ENCODE data around the gene FBXL17.
A peak's percentile ranks its signal among the peaks of the same experiment; 100 is the strongest.

The FBXL17 gene

DNA sequence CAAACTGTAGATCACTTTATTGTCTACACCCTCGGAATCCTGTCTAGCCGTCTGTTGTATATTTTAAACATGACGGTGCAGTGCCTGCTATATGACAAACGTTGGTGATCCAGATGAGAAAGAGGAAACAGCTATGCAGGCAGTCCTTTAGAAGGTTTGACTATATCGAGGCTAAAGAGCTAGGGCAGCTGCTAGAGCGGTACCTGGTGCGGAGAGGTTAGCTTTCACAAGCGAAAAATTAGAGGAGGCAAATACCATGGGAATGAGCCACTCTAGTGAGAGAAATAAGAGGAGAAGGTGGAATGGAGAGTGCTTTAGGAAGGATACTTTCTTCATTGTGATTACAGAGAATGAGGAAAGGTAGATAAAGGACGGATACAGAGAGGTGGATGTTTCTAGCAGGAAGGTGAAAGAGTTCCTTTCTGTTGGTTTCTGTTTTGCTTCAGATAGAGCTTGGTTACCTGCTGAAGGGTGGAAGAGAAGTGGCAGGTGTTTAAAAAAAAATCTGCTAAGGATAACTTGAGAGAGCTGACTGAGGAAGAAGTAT, 959 bp upstream of the FBXL17 start:
- H3K4me3 Mint-ChIP-seq = peak overlapping the region; percentile 83
- H3K9me3 Mint-ChIP-seq = no peaks in the 10 kb centered on the region
- H3K27ac Mint-ChIP-seq = peak overlapping the region; percentile 91
- peaks cover 6% of the 10 kb centered on the region for H3K36me3 Mint-ChIP-seq (ENCODE audit: low read depth)
- no peaks in the 10 kb centered on the region for H3K27me3 Mint-ChIP-seq
- peaks cover 38% of the 10 kb centered on the region for H3K4me1 Mint-ChIP-seq (ENCODE audit: low read depth)

GRCh38 chr5:108381350-108381953, 446 bp downstream of the FBXL17 start:
- Mint-ChIP-seq H3K4me3 (peak overlapping the region; percentile 77), H3K27ac (peak overlapping the region; percentile 83), H3K4me1 (ENCODE audit: low read depth) (peaks cover 43% of the 10 kb centered on the region), H3K9me3 (peaks cover 6% of the 10 kb centered on the region), H3K27me3 (no peaks in the 10 kb centered on the region), H3K36me3 (ENCODE audit: low read depth) (peaks cover 13% of the 10 kb centered on the region)

DNA sequence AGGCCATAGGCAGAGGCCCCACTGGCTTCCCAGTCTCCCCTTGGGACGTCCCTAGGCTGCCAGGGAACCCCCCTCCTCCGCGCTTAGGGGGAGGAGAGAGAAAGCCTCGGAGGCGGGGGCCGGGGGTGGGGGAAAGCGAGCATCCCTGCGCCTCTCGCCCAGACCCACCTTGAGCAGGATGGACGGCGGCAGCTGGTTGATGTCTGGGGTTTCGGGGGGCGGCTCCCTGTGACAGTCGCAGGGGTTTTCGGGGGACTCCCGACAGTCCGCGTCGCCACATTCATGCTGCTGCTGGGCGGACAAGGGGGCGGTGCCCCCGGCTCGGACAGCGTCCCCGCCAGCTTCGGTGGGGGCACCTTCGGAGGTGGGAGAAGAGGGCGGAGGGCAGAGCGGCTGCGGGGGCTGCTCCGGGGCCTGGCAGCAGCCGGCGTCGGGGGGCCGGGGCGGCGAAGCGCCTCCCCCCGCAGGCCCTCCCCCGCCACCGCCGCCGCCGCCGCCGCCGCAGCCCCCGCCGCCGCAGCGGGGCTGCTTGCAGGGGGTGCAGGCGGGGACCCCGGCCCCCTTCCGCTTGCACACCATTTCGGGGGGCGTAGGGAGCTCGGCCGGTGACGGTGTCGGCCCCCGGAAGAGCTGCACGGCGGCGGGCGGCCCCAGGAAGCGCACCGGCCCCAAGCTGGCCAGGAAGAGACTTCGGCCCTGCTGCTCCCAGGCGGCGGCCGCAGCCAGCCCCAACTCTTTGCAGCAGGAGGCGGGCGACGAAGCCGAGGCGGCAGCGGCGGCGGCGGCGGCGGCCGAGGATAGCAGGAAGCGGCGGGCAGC, 1.2 kb downstream of the FBXL17 start:
- Mint-ChIP-seq H3K9me3 (peaks cover 6% of the 10 kb centered on the region), H3K36me3 (ENCODE audit: low read depth) (peaks cover 16% of the 10 kb centered on the region), H3K4me3 (peak overlapping the region; percentile 86), H3K4me1 (ENCODE audit: low read depth) (peaks cover 43% of the 10 kb centered on the region), H3K27ac (peak overlapping the region; percentile 91), H3K27me3 (no peaks in the 10 kb centered on the region)

GRCh38 chr5:108379722-108380530, 2.0 kb downstream of the FBXL17 start:
- Mint-ChIP-seq H3K9me3 (peaks cover 10% of the 10 kb centered on the region), H3K27me3 (no peaks in the 10 kb centered on the region), H3K27ac (peak overlapping the region; percentile 63), H3K4me3 (peak overlapping the region; percentile 86), H3K36me3 (ENCODE audit: low read depth) (peaks cover 23% of the 10 kb centered on the region), H3K4me1 (ENCODE audit: low read depth) (peaks cover 40% of the 10 kb centered on the region)

DNA sequence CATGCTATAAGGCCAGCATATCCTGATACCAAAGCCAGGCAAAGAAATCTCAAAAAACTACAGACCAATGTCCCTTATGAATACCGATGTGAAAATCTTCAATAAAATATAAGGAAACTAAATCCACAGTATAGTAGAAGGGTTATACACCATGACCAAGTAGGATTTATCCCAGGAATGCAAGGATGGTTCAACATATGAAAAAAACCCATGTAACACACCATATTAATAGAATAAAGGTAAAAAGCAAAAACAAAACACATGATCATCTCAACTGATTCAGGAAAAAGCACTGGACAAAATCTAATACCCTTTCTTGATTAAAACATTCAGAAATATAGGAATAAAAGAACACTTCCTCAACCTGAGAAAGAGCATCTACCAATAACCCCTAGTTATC, 6.1 kb downstream of the FBXL17 start:
- Mint-ChIP-seq H3K27ac (no peak overlapping the region), H3K4me3 (no peak overlapping the region), H3K4me1 (ENCODE audit: low read depth) (peaks cover 29% of the 10 kb centered on the region), H3K27me3 (no peaks in the 10 kb centered on the region), H3K36me3 (ENCODE audit: low read depth) (peaks cover 50% of the 10 kb centered on the region), H3K9me3 (peaks cover 30% of the 10 kb centered on the region)

DNA sequence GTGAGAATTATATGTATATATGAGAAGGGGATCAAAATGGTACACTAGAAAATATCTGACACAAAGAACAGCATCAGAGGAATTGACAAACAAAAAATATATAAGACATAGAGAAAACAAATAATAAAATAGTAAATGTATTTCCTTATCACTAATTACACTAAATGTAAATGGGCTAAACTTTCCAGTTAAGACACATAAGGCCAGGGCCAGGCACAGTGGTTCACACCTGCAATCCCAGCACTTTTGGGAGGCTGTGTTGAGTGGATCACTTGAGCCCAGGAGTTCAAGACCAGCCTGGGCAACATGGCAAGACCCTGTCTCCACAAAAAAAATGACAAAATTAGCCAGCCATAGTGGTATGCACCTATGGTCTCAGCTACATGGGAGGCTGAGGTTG, 8.5 kb downstream of the FBXL17 start:
- H3K4me3 Mint-ChIP-seq = no peak overlapping the region
- H3K4me1 Mint-ChIP-seq (ENCODE audit: low read depth) = peaks cover 17% of the 10 kb centered on the region
- peaks cover 30% of the 10 kb centered on the region for H3K9me3 Mint-ChIP-seq
- no peaks in the 10 kb centered on the region for H3K27me3 Mint-ChIP-seq
- H3K36me3 Mint-ChIP-seq (ENCODE audit: low read depth) = peaks cover 49% of the 10 kb centered on the region
- H3K27ac Mint-ChIP-seq = no peak overlapping the region

DNA sequence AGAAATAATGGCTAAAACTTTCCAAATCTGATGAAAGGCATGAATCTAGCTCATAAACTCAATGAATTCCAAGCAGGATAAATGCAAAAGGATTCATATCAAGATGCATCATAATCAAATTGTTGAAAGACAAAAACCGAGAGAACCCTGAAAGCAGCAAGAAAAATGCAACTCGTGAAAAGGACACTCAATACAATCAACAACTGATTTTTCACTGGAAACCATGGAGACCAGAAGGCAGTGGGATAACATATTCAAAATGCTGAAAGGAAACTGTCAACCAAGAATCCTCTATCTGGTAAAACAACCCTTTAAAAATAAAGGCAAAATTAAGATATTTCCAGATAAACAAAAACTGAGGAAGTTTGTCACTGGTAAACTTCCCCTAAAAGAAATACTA, 9.5 kb downstream of the FBXL17 start:
- H3K36me3 Mint-ChIP-seq (ENCODE audit: low read depth) = peaks cover 42% of the 10 kb centered on the region
- H3K4me1 Mint-ChIP-seq (ENCODE audit: low read depth) = peaks cover 12% of the 10 kb centered on the region
- no peak overlapping the region for H3K4me3 Mint-ChIP-seq
- no peak overlapping the region for H3K27ac Mint-ChIP-seq
- H3K9me3 Mint-ChIP-seq = peaks cover 29% of the 10 kb centered on the region
- H3K27me3 Mint-ChIP-seq = no peaks in the 10 kb centered on the region

DNA sequence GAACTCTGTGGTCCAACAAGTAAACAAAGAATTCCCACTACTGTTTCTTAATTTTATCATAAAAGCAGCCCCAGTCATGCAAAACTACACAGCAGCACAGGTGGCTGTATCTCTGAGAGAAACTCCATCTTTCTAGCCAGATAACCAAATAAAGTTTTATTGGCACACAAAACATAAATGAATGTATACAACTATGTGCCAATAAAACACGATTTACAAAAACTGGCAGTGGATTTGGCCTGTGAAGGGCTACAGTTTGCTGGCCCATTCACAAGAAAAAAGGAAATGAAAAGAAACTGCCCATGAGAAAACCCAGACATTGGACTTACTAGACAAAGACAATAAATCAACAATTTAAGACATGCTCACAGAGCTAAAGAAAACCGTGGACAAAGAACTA, 10.6 kb downstream of the FBXL17 start:
- Mint-ChIP-seq H3K9me3 (peaks cover 24% of the 10 kb centered on the region), H3K36me3 (ENCODE audit: low read depth) (peaks cover 45% of the 10 kb centered on the region), H3K27me3 (no peaks in the 10 kb centered on the region), H3K27ac (no peak overlapping the region), H3K4me3 (no peak overlapping the region), H3K4me1 (ENCODE audit: low read depth) (peaks cover 9% of the 10 kb centered on the region)

- peaks cover 9% of the 10 kb centered on the region for H3K4me1 Mint-ChIP-seq (ENCODE audit: low read depth)
- no peak overlapping the region for H3K4me3 Mint-ChIP-seq
- H3K27me3 Mint-ChIP-seq = no peaks in the 10 kb centered on the region
- H3K27ac Mint-ChIP-seq = no peak overlapping the region
- H3K9me3 Mint-ChIP-seq = peaks cover 13% of the 10 kb centered on the region
- peaks cover 32% of the 10 kb centered on the region for H3K36me3 Mint-ChIP-seq (ENCODE audit: low read depth)
Measured at GRCh38 chr5:108369167-108369566, 12.7 kb downstream of the FBXL17 start.

GRCh38 chr5:108367679-108368334, 14.1 kb downstream of the FBXL17 start:
- no peaks in the 10 kb centered on the region for H3K27me3 Mint-ChIP-seq
- H3K9me3 Mint-ChIP-seq = peaks cover 7% of the 10 kb centered on the region
- peaks cover 9% of the 10 kb centered on the region for H3K4me1 Mint-ChIP-seq (ENCODE audit: low read depth)
- no peak overlapping the region for H3K4me3 Mint-ChIP-seq
- peaks cover 25% of the 10 kb centered on the region for H3K36me3 Mint-ChIP-seq (ENCODE audit: low read depth)
- no peak overlapping the region for H3K27ac Mint-ChIP-seq

GRCh38 chr5:108366500-108366899, 15.4 kb downstream of the FBXL17 start:
- peaks cover 21% of the 10 kb centered on the region for H3K36me3 Mint-ChIP-seq (ENCODE audit: low read depth)
- peaks cover 6% of the 10 kb centered on the region for H3K4me1 Mint-ChIP-seq (ENCODE audit: low read depth)
- no peaks in the 10 kb centered on the region for H3K27me3 Mint-ChIP-seq
- no peak overlapping the region for H3K27ac Mint-ChIP-seq
- no peaks in the 10 kb centered on the region for H3K9me3 Mint-ChIP-seq
- no peak overlapping the region for H3K4me3 Mint-ChIP-seq

GRCh38 chr5:108361771-108362170, 20.1 kb downstream of the FBXL17 start:
- Mint-ChIP-seq H3K27me3 (no peaks in the 10 kb centered on the region), H3K4me1 (ENCODE audit: low read depth) (peaks cover 6% of the 10 kb centered on the region), H3K36me3 (ENCODE audit: low read depth) (peaks cover 26% of the 10 kb centered on the region), H3K4me3 (no peak overlapping the region), H3K27ac (no peak overlapping the region), H3K9me3 (no peaks in the 10 kb centered on the region)

DNA sequence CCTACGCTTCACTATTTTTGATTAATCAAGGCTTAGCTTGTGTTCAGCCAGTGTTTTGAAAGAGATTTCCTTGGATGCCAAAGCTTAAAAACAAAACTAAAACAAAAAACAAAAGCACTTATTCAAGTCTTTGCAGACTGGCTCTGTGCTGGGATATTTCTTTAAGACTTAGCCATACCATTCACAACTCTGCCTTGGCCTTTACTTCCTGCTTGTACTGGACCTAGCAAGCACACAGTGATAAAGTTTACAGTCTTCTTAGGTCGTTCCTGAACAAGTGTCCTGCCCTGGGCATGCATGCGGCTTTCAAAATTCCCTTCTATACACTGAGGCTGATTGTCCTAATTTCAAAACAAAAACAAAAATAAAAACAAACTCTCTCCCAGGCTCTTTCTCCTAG, 20.7 kb downstream of the FBXL17 start:
- Mint-ChIP-seq H3K27ac (no peak overlapping the region), H3K27me3 (no peaks in the 10 kb centered on the region), H3K36me3 (ENCODE audit: low read depth) (peaks cover 23% of the 10 kb centered on the region), H3K4me3 (no peak overlapping the region), H3K9me3 (no peaks in the 10 kb centered on the region), H3K4me1 (ENCODE audit: low read depth) (peaks cover 6% of the 10 kb centered on the region)

DNA sequence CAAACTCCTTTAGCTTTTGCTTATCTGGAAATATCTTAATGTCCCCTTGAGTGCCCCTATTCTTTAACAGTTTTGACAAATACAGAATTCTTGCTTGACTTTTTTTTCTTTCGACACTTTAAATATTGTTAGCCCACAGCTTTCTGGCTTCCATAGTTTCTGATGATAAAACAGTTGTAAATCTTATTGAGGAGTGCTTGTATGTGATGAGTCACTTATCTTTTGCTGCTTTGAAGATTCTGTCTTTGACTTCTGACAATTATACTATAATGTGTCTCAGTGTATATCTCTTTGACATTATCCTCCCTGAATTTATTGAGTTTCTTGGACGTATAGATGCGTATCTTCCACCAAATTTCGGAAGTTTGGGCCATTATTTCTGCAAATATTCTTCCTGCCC, 21.6 kb downstream of the FBXL17 start:
- H3K27ac Mint-ChIP-seq = no peak overlapping the region
- no peaks in the 10 kb centered on the region for H3K27me3 Mint-ChIP-seq
- H3K36me3 Mint-ChIP-seq (ENCODE audit: low read depth) = peaks cover 18% of the 10 kb centered on the region
- no peak overlapping the region for H3K4me3 Mint-ChIP-seq
- no peaks in the 10 kb centered on the region for H3K9me3 Mint-ChIP-seq
- peaks cover 6% of the 10 kb centered on the region for H3K4me1 Mint-ChIP-seq (ENCODE audit: low read depth)

All from stimulated activated naive CD8-positive, alpha-beta T cell treated with anti-CD3 and anti-CD28 coated beads, Interleukin-15, Interleukin-2, amounts not matched to agents 100 ng/mL and 50 ng/mL, for 24 hours (primary cell).